Activated CD8-positive, alpha-beta T cell treated with anti-CD3 and anti-CD28 coated beads for 36 hours (primary cell): ENCODE results near the gene FRRS1L. TPM values are rescaled to one million over a fixed set of nuclear protein-coding genes. Genes with fewer than 3 reads are reported as not detected.

Experiments
- ATAC-seq: fragments of 200-7000 bp; cut with Tn5 transposase; one replicate; pipeline ENCODE4 v1.10.0; 2021; ENCODE audit warnings: mild to moderate bottlenecking, moderate library complexity
- CTCF ChIA-PET: fragments of 350-600 bp; sonication (Branson Sonifier 250); formaldehyde crosslinking; loops from one replicate; lab custom pipeline; 2021; ENCODE audit warnings: antibody characterized with exemption; lab: Charles Lee
- POLR2A ChIA-PET: fragments of 350-600 bp; sonication (Branson Sonifier 250); formaldehyde crosslinking; loops from one replicate; lab custom pipeline; 2021; ENCODE audit warnings: antibody characterized with exemption; lab: Charles Lee
- DNase-seq: peaks from one replicate; pipeline ENCODE4 v3.0.0-alpha.2; 2020
- H3K27ac Mint-ChIP-seq: one replicate; pipeline ENCODE4 v1.8.0; 2021; ENCODE audit warnings: mild to moderate bottlenecking, mixed read lengths
- H3K27me3 Mint-ChIP-seq: one replicate; pipeline ENCODE4 v1.8.0; 2021; ENCODE audit warnings: mixed read lengths
- H3K36me3 Mint-ChIP-seq: one replicate; pipeline ENCODE4 v1.8.0; 2021; ENCODE audit warnings: low read depth, mixed read lengths
- H3K4me1 Mint-ChIP-seq: one replicate; pipeline ENCODE4 v1.8.0; 2021; ENCODE audit warnings: low read depth, mixed read lengths
- H3K4me3 Mint-ChIP-seq: one replicate; pipeline ENCODE4 v1.8.0; 2021; ENCODE audit warnings: mild to moderate bottlenecking, moderate library complexity, mixed read lengths
- H3K9me3 Mint-ChIP-seq: one replicate; pipeline ENCODE4 v1.8.0; 2021; ENCODE audit warnings: mixed read lengths
- intact Hi-C: fragments of 100-400 bp; cut with micrococcal nuclease; formaldehyde crosslinking; loops from one replicate; pipeline ENCODE4 v1.10.0; 2022
- total RNA-seq, 2 experiments: library from RNA; stranded (reverse); gene quantifications; one replicate each; pipeline ENCODE4 v1.2.3, GENCODE V29; 2021
- TF ChIP-seq, protein P1 (sequence below): fragments of 200-600 bp; IDR thresholded peaks from one replicate; pipeline ENCODE4 v1.8.0; 2022; ENCODE audit warnings: antibody characterized with exemption, mild to moderate bottlenecking

FRRS1L gene
- total RNA-seq, 2 experiments from 2014 or later: not detected

DNA sequence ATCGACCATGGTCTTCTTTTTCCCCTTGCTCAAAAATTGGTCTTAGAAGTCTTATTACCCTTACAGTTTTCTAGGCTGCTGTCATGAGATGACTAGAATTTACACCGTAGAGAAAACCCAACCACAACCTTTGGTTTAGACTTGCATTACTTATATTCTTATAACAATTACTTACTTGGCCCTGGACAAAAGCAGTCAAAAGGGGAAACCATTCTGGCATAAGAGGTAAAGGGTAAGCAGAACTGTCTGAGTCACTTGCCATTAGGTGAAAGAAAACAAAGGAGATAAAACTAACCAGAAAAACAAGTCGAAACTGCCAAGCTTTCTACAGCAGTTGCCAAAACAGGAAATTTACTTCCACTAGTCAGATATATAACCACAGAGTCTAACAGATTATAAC is 65.2 kb downstream of the FRRS1L start:
- Mint-ChIP-seq H3K27me3 (no peaks in the 10 kb centered on the region), H3K27ac (peak overlapping the region; percentile 87), H3K36me3 (peaks cover 58% of the 10 kb centered on the region), H3K4me3 (peak overlapping the region; percentile 41), H3K9me3 (peaks cover 16% of the 10 kb centered on the region), H3K4me1 (peaks cover 68% of the 10 kb centered on the region)
- ChIA-PET CTCF (no interaction called here), POLR2A (interaction anchor here (3.2 kb wide), 1 partner anchor 16 kb away, joined by 15 read pairs; no protein-coding TSS in a partner anchor)
- TF ChIP-seq, protein P1, sequence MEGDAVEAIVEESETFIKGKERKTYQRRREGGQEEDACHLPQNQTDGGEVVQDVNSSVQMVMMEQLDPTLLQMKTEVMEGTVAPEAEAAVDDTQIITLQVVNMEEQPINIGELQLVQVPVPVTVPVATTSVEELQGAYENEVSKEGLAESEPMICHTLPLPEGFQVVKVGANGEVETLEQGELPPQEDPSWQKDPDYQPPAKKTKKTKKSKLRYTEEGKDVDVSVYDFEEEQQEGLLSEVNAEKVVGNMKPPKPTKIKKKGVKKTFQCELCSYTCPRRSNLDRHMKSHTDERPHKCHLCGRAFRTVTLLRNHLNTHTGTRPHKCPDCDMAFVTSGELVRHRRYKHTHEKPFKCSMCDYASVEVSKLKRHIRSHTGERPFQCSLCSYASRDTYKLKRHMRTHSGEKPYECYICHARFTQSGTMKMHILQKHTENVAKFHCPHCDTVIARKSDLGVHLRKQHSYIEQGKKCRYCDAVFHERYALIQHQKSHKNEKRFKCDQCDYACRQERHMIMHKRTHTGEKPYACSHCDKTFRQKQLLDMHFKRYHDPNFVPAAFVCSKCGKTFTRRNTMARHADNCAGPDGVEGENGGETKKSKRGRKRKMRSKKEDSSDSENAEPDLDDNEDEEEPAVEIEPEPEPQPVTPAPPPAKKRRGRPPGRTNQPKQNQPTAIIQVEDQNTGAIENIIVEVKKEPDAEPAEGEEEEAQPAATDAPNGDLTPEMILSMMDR: no peak
- DNase-seq: peak; percentile 28
- intact Hi-C loops: no loop called here
- ATAC-seq: peak; percentile 88

DNA sequence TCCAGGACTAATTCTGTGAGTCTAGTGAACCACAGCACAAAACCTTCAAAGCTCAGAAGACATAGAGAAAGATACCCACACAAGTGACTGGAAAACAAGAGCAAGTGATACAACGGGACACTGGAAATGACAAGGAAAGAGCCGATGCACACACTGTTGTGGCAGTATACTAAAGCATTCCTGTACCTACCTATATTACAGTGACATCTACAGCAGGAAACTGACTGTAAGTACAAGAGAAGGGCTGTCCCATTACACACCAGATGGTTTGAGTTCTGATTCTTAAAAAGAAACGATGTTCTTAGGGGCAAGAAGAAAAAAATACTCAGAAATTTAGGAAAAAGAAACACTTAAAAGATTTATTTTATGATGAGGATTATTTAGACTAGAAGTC is 65.8 kb downstream of the FRRS1L start:
- TF ChIP-seq, protein P1: no peak
- no peak for DNase-seq
- H3K27ac Mint-ChIP-seq: peak overlapping the region; percentile 87
- H3K27me3 Mint-ChIP-seq: no peaks in the 10 kb centered on the region
- intact Hi-C loops: no loop called here
- peaks cover 71% of the 10 kb centered on the region for H3K4me1 Mint-ChIP-seq
- ChIA-PET CTCF (interaction anchor here (1.1 to 1.6 kb wide), 3 partner anchors 8 to 14 kb away, joined by 3 read pairs; no protein-coding TSS in a partner anchor), POLR2A (interaction anchor here (1.8 to 3.2 kb wide), 3 partner anchors 9 to 17 kb away, joined by 4 to 15 read pairs (median 9); no protein-coding TSS in a partner anchor)
- H3K4me3 Mint-ChIP-seq: peak overlapping the region; percentile 41
- peaks cover 57% of the 10 kb centered on the region for H3K36me3 Mint-ChIP-seq
- H3K9me3 Mint-ChIP-seq: peaks cover 16% of the 10 kb centered on the region
- peak; percentile 19 for ATAC-seq

GRCh38 chr9:109100543-109101201 is 66.4 kb downstream of the FRRS1L start:
- DNase-seq (no peak), ATAC-seq (no peak)
- Mint-ChIP-seq H3K9me3 (peaks cover 16% of the 10 kb centered on the region), H3K36me3 (peaks cover 58% of the 10 kb centered on the region), H3K4me1 (peaks cover 75% of the 10 kb centered on the region), H3K4me3 (peak overlapping the region; percentile 41), H3K27me3 (no peaks in the 10 kb centered on the region), H3K27ac (peak overlapping the region; percentile 87)
- intact Hi-C loops: no loop called here
- ChIA-PET POLR2A (interaction anchor here (0.6 to 3.2 kb wide), 4 partner anchors 8 to 19 kb away, joined by 4 to 15 read pairs (median 6); no protein-coding TSS in a partner anchor), CTCF (interaction anchor here (1.1 to 1.6 kb wide), 4 partner anchors 9 to 18 kb away, joined by 3 to 4 read pairs (median 3); no protein-coding TSS in a partner anchor)
- TF ChIP-seq, protein P1: no peak

DNA sequence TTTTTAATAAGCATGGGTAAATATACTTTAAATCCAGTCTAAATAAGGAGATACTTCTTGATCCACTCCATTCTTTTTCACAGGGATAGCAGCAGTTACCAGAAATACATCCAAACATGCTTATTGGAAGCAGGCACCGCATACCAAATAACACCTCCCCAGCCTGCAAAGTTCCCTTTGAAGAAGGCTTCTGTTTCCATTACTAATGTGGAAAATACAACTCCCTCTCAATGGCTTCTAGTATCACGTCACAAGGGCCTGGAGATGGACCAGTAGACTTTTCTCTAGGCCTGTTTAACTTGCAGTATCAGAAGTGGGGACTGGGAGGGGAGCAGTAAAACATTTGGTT is 68.1 kb downstream of the FRRS1L start:
- DNase-seq (no peak), ATAC-seq (no peak)
- Mint-ChIP-seq H3K4me3 (no peak overlapping the region), H3K4me1 (peaks cover 82% of the 10 kb centered on the region), H3K27ac (peak overlapping the region; percentile 52), H3K9me3 (peaks cover 9% of the 10 kb centered on the region), H3K27me3 (no peaks in the 10 kb centered on the region), H3K36me3 (peaks cover 48% of the 10 kb centered on the region)
- ChIA-PET POLR2A (interaction anchor here (2.4 kb wide), 1 partner anchor 12 kb away, joined by 9 read pairs; no protein-coding TSS in a partner anchor), CTCF (interaction anchor here (3.0 kb wide), 1 partner anchor 10 kb away, joined by 15 read pairs; no protein-coding TSS in a partner anchor)
- intact Hi-C loops: no loop called here
- TF ChIP-seq, protein P1: no peak
